Measurements from ENCODE around the gene PLPPR3. TPM values are rescaled to one million over a fixed set of nuclear protein-coding genes. Genes with fewer than 3 reads are reported as not detected.
A peak's percentile ranks its signal among the peaks of the same experiment; 100 is the strongest.

PLPPR3 gene
- total and polyA plus RNA-seq, 9 of the 15 experiments (the other 6 are each of a cell fraction or from before 2014, with no cell fraction given): 0.01 to 48.2 (median 8.6) TPM

GRCh38 chr19:791567-792305 is 30.0 kb downstream of the PLPPR3 start (continued):
- TF ChIP-seq FIP1L1 (IDR thresholded peaks at IDR 0.05; ENCODE audit: low read depth, low read length, poor library complexity, severe bottlenecking) (no peak), ETV1 (tag; conservative IDR thresholded peaks at IDR 0.05; ENCODE audit: low read depth) (peak; percentile 86), HLTF (IDR thresholded peaks at IDR 0.05) (no peak; the same call in 1 of the 2 replicates), NCOR1 (IDR thresholded peaks at IDR 0.05) (peak; percentile 74), DMBX1 (CRISPR knock-in tag; IDR thresholded peaks at IDR 0.05; ENCODE audit: borderline replicate concordance) (no peak), ARID3A (IDR thresholded peaks at IDR 0.05; ENCODE audit: borderline replicate concordance, low read depth, low read length) (no peak), ZNF146 (CRISPR knock-in tag; IDR thresholded peaks at IDR 0.05; ENCODE audit: unreplicated experiment) (no peak), SIX5 (IDR thresholded peaks at IDR 0.05; ENCODE audit: borderline replicate concordance in 1 of 2, insufficient read depth in 1 of 2, low read depth in 1 of 2, low read length in 2 of 2) (no peak), HNRNPH1 (optimal IDR thresholded peaks at IDR 0.05; ENCODE audit: low read depth, low read length) (no peak), PHTF2 (CRISPR knock-in tag; IDR thresholded peaks at IDR 0.05) (no peak), LARP7 (IDR thresholded peaks at IDR 0.05) (no peak), PHF20 (IDR thresholded peaks at IDR 0.05; ENCODE audit: partially characterized antibody) (peak; percentile 29), ZNF551 (CRISPR knock-in tag; IDR thresholded peaks at IDR 0.05) (no peak), ZFX (CRISPR knock-in tag; IDR thresholded peaks at IDR 0.05) (peak; percentile 68), E4F1 (CRISPR knock-in tag; IDR thresholded peaks at IDR 0.05; ENCODE audit: borderline replicate concordance) (no peak), PREB (CRISPR knock-in tag; IDR thresholded peaks at IDR 0.05) (no peak), NR3C1 (CRISPR knock-in tag; IDR thresholded peaks at IDR 0.05) (no peak), HEY1 (CRISPR knock-in tag; IDR thresholded peaks at IDR 0.05; ENCODE audit: borderline replicate concordance) (no peak), ZKSCAN1 (IDR thresholded peaks at IDR 0.05; ENCODE audit: low read depth, low read length) (no peak), U2AF2 (optimal IDR thresholded peaks at IDR 0.05; ENCODE audit: low read depth, low read length) (no peak), BHLHE40 (IDR thresholded peaks at IDR 0.05; ENCODE audit: low read length) (no peak), HDAC1 (IDR thresholded peaks at IDR 0.05) (peak in 1 of 2 experiments; percentile 58; a peak in 2 of 4 replicates), SAFB2 (IDR thresholded peaks at IDR 0.05; ENCODE audit: borderline replicate concordance, low read depth, low read length, severe bottlenecking) (no peak), POLR2A (conservative IDR thresholded peaks at IDR 0.05) (no peak), ELF1 (tag; IDR thresholded peaks at IDR 0.05) (peak; percentile 44; the same call in 1 of the 2 replicates), DIDO1 (tag; IDR thresholded peaks at IDR 0.05; ENCODE audit: low read depth) (no peak)

Measured in K562 (cell line).